Tibial nerve (tissue), 3 donors: ENCODE results near the gene EPN3.

Experiments used
- CTCF ChIP-seq, 5 experiments: fragments of 200-600 bp in 3 of 5; fragments of 450-650 bp in 2 of 5; sonication (generic) in 3 of 5; IDR thresholded peaks; one replicate each; pipeline ENCODE4 v1.5.1; 2016 to 2019; ENCODE audit warnings: antibody characterized with exemption in 5 of 5, mild to moderate bottlenecking in 3 of 5, moderate library complexity in 2 of 5
- POLR2A ChIP-seq, 2 donors: fragments of 450-650 bp; IDR thresholded peaks; one replicate each; pipeline ENCODE4 v1.6.1; 2017; ENCODE audit warnings: antibody characterized with exemption in 2 of 2, mild to moderate bottlenecking in 2 of 2, moderate library complexity in 2 of 2

GRCh38 chr17:50586421-50587247, 54.1 kb downstream of the EPN3 start:
- TF ChIP-seq CTCF (IDR thresholded peaks at IDR 0.05) (no peak), POLR2A (IDR thresholded peaks at IDR 0.05) (no peak)
